ENCODE results near the gene AMZ1. TPM values are rescaled to one million over a fixed set of nuclear protein-coding genes. Genes with fewer than 3 reads are reported as not detected.

The AMZ1 gene
- total and polyA plus RNA-seq, 10 of the 15 experiments (the other 5 are each of a cell fraction or from before 2014, with no cell fraction given) = 0.02 to 2.0 (median 0.69) TPM

- DNase-seq (ENCODE audit: low read depth, low spot score) (no peak), FAIRE-seq (peak; percentile 68), ATAC-seq (no peak)
- WGBS (ENCODE audit: insufficient coverage, insufficient replicate concordance, low lambda C conversion rate, missing lambda C conversion rate) = 90% methylated on average over 18 of the region's 18 CpGs
- no peak overlapping the region for H3K4me2 ChIP-seq (ENCODE audit: control insufficient read depth, insufficient read depth)
- no peaks in the 10 kb centered on the region for H3K9me3 ChIP-seq (replicated peaks; ENCODE audit: control insufficient read depth, insufficient read depth, low read length)
- H3K36me3 ChIP-seq (ENCODE audit: control insufficient read depth in 2 of 2, insufficient read depth in 2 of 2, low read length in 1 of 2) = peaks cover 0 to 11% of the 10 kb centered on the region in 2 experiments; a peak in 2 of 4 replicates
- H3K27ac ChIP-seq (ENCODE audit: control insufficient read depth, insufficient read depth) = no peak overlapping the region
- POLR2A ChIA-PET = no interaction called here
- CTCF ChIA-PET = no interaction called here
- RAD21 ChIA-PET (ENCODE audit: unreplicated experiment) = no interaction called here
- H3K4me1 ChIP-seq (ENCODE audit: control insufficient read depth, insufficient read depth, low read length) = peaks cover 8% of the 10 kb centered on the region
- in situ Hi-C loops (cut with MboI) = no loop called here
- TF ChIP-seq NKRF (conservative IDR thresholded peaks at IDR 0.05) (no peak), BACH1 (IDR thresholded peaks at IDR 0.05; ENCODE audit: borderline replicate concordance) (no peak), ZNF24 (IDR thresholded peaks at IDR 0.05) (no peak), ZNF207 (IDR thresholded peaks at IDR 0.05; ENCODE audit: borderline replicate concordance) (no peak), ELK1 (IDR thresholded peaks at IDR 0.05; ENCODE audit: low read depth, low read length) (no peak), EGR1 (IDR thresholded peaks at IDR 0.05; ENCODE audit: borderline replicate concordance in 1 of 2, low read depth in 2 of 2, low read length in 2 of 2) (no peak), STAT3 (IDR thresholded peaks at IDR 0.05; ENCODE audit: low read depth, low read length) (no peak), BCLAF1 (IDR thresholded peaks at IDR 0.05) (no peak)
- H3K9ac ChIP-seq (ENCODE audit: control insufficient read depth, insufficient read depth, low read length) = no peak overlapping the region
- no TSS peak for BruUV-seq (replicated peaks)
- H3K4me3 ChIP-seq = no peak overlapping the region
- H3K79me2 ChIP-seq (ENCODE audit: control insufficient read depth, insufficient read depth, low read length) = no peaks in the 10 kb centered on the region
- H3K27me3 ChIP-seq (replicated peaks in 1 of 2; ENCODE audit: control insufficient read depth in 2 of 2, insufficient read depth in 2 of 2, low read length in 1 of 2) = no peaks in the 10 kb centered on the region
- no peak overlapping the region for H2AFZ ChIP-seq (ENCODE audit: control insufficient read depth, low read depth, low read length)
- intact Hi-C loops (cut with micrococcal nuclease; ENCODE audit: unreplicated experiment) = no loop called here
- H4K20me1 ChIP-seq (ENCODE audit: control insufficient read depth, insufficient read depth) = no peaks in the 10 kb centered on the region
- SMC1A ChIA-PET (ENCODE audit: uncharacterized antibody, unreplicated experiment) = no interaction called here
These were observed 45.1 kb downstream of the AMZ1 start for GRCh38 chr7:2732959-2733584.

Measured in GM12878 (cell line).